ENCODE data around the gene DPYSL3. TPM values are rescaled to one million over a fixed set of nuclear protein-coding genes. Genes with fewer than 3 reads are reported as not detected.

The DPYSL3 gene
- polyA plus RNA-seq, 1 of the 3 experiments (the other 2 are of a cell fraction), result 123 TPM

- H3K4me3 ChIP-seq (ENCODE audit: low read depth in 2 of 2, low read length in 1 of 2), result no peak overlapping the region
- no peaks in the 10 kb centered on the region for H3K27me3 ChIP-seq (ENCODE audit: insufficient read depth)
- H3K36me3 ChIP-seq (replicated peaks in 1 of 2; ENCODE audit: control insufficient read depth in 1 of 2, insufficient read depth in 2 of 2, low read length in 1 of 2), result peaks cover 13 to 25% of the 10 kb centered on the region in 2 experiments
- H3K9ac ChIP-seq, result no peak overlapping the region
- TF ChIP-seq NRF1 (IDR thresholded peaks at IDR 0.05; ENCODE audit: low read depth, low read length), result no peak
- TF ChIP-seq TAF1 (IDR thresholded peaks at IDR 0.05; ENCODE audit: borderline replicate concordance, low read depth, low read length), result no peak
- TF ChIP-seq EP300 (IDR thresholded peaks at IDR 0.05; ENCODE audit: borderline replicate concordance in 1 of 2, low read depth in 1 of 2, low read length in 1 of 2), result no peak
- no peak for TF ChIP-seq POLR2AphosphoS5 (IDR thresholded peaks at IDR 0.05; ENCODE audit: low read depth, low read length)
- TF ChIP-seq CHD2 (IDR thresholded peaks at IDR 0.05; ENCODE audit: low read length, partially characterized antibody), result no peak
- H3F3A ChIP-seq (replicated peaks; ENCODE audit: insufficient read depth), result peaks cover 3% of the 10 kb centered on the region
- POLR2A ChIA-PET, result no interaction called here
- no peaks in the 10 kb centered on the region for H3K9me2 ChIP-seq
- no peak overlapping the region for H2AFZ ChIP-seq (ENCODE audit: low read depth)
- no peak overlapping the region for H3K27ac ChIP-seq (ENCODE audit: low read depth in 2 of 2, low read length in 1 of 2)
- H4K20me1 ChIP-seq (ENCODE audit: insufficient read depth), result peaks cover 69% of the 10 kb centered on the region
- no peak for DNase-seq
- H3K79me2 ChIP-seq (ENCODE audit: insufficient read depth), result peaks cover 95% of the 10 kb centered on the region
- H3K9me3 ChIP-seq, result no peaks in the 10 kb centered on the region
- CTCF ChIA-PET, result interaction anchor here (0.7 to 2.0 kb wide), 6 partner anchors 9 to 134 kb away, joined by 3 to 9 read pairs (median 3); no protein-coding TSS in a partner anchor
- H3K4me1 ChIP-seq (ENCODE audit: control insufficient read depth in 1 of 2, insufficient read depth in 2 of 2, low read depth in 1 of 2, low read length in 1 of 2), result peaks cover 12 to 19% of the 10 kb centered on the region in 2 experiments
- H3K4me2 ChIP-seq, result no peak overlapping the region
Measured at GRCh38 chr5:147445090-147445489, 64.8 kb downstream of the DPYSL3 start.

GRCh38 chr5:147442224-147442623 lies 67.6 kb downstream of the DPYSL3 start:
- H3K9ac ChIP-seq, result no peak overlapping the region

More at GRCh38 chr5:147442224-147442623, 67.6 kb downstream of the DPYSL3 start:
- no peaks in the 10 kb centered on the region for H3F3A ChIP-seq (replicated peaks; ENCODE audit: insufficient read depth)
- H3K9me3 ChIP-seq, result no peaks in the 10 kb centered on the region
- no peak overlapping the region for H3K4me3 ChIP-seq (ENCODE audit: low read depth in 2 of 2, low read length in 1 of 2)
- H3K36me3 ChIP-seq (replicated peaks in 1 of 2; ENCODE audit: control insufficient read depth in 1 of 2, insufficient read depth in 2 of 2, low read length in 1 of 2), result peaks cover 13 to 33% of the 10 kb centered on the region in 2 experiments
- H3K27ac ChIP-seq (ENCODE audit: low read depth in 2 of 2, low read length in 1 of 2), result no peak overlapping the region
- 91% methylated on average over 6 of the region's 6 CpGs for WGBS (ENCODE audit: low lambda C conversion rate)
- H3K4me1 ChIP-seq (ENCODE audit: control insufficient read depth in 1 of 2, insufficient read depth in 2 of 2, low read depth in 1 of 2, low read length in 1 of 2), result peaks cover 0 to 15% of the 10 kb centered on the region in 2 experiments; a peak in 1 of 4 replicates
- peaks cover 66% of the 10 kb centered on the region for H4K20me1 ChIP-seq (ENCODE audit: insufficient read depth)
- CTCF ChIA-PET, result interaction anchor here (0.7 to 1.2 kb wide), 2 partner anchors 16 to 218 kb away, joined by 4 to 5 read pairs; no protein-coding TSS in a partner anchor
- H3K79me2 ChIP-seq (ENCODE audit: insufficient read depth), result peaks cover 90% of the 10 kb centered on the region
- no peak for TF ChIP-seq NFIC (IDR thresholded peaks at IDR 0.05; ENCODE audit: borderline replicate concordance)
- no peak for TF ChIP-seq PBX3 (IDR thresholded peaks at IDR 0.05)
- TF ChIP-seq RXRA (IDR thresholded peaks at IDR 0.05; ENCODE audit: borderline replicate concordance, low read depth), result no peak
- TF ChIP-seq RCOR1 (IDR thresholded peaks at IDR 0.05; ENCODE audit: low read length), result no peak
- TF ChIP-seq TAF1 (IDR thresholded peaks at IDR 0.05; ENCODE audit: borderline replicate concordance, low read depth, low read length), result no peak
- no peak for TF ChIP-seq GABPA (IDR thresholded peaks at IDR 0.05; ENCODE audit: low read depth)
- no peak for TF ChIP-seq USF1 (IDR thresholded peaks at IDR 0.05; ENCODE audit: borderline replicate concordance, low read depth)
- TF ChIP-seq YY1 (IDR thresholded peaks at IDR 0.05; ENCODE audit: low read depth), result no peak
- TF ChIP-seq CHD2 (IDR thresholded peaks at IDR 0.05; ENCODE audit: low read length, partially characterized antibody), result no peak
- TF ChIP-seq POLR2AphosphoS5 (IDR thresholded peaks at IDR 0.05; ENCODE audit: low read depth, low read length), result no peak
- no peak for TF ChIP-seq SMC3 (IDR thresholded peaks at IDR 0.05; ENCODE audit: low read depth, low read length)
- no peak for TF ChIP-seq SIN3A (IDR thresholded peaks at IDR 0.05; ENCODE audit: borderline replicate concordance, low read depth, low read length)
- H3K4me2 ChIP-seq, result no peak overlapping the region
- no peak for DNase-seq
- POLR2A ChIA-PET, result no interaction called here
- H3K9me2 ChIP-seq, result no peaks in the 10 kb centered on the region
- no peak overlapping the region for H2AFZ ChIP-seq (ENCODE audit: low read depth)
- no peaks in the 10 kb centered on the region for H3K27me3 ChIP-seq (ENCODE audit: insufficient read depth)

All from SK-N-SH (cell line).